Activated B cell treated with CpG ODN at 0.5 μM for 24 hours (primary cell): Measurements from ENCODE around the gene ROM1. TPM values are rescaled to one million over a fixed set of nuclear protein-coding genes. Genes with fewer than 3 reads are reported as not detected.
"Not testable (repeated sequence)": the region's sequence is repeated elsewhere in the genome, so short reads cannot be mapped to it uniquely, and the experiment has no call there.

Experiments used
- ATAC-seq: fragments of 200-7000 bp; cut with Tn5 transposase; one replicate; pipeline ENCODE4 v1.10.0; 2021; ENCODE audit warnings: low read depth, mild to moderate bottlenecking, moderate library complexity
- CTCF ChIA-PET: fragments of 350-600 bp; sonication (Branson Sonifier 250); formaldehyde crosslinking; loops from one replicate; lab custom pipeline; 2021; ENCODE audit warnings: antibody characterized with exemption; lab: Charles Lee
- POLR2A ChIA-PET: fragments of 350-600 bp; sonication (Branson Sonifier 250); formaldehyde crosslinking; loops from one replicate; lab custom pipeline; 2021; ENCODE audit warnings: antibody characterized with exemption; lab: Charles Lee
- DNase-seq: peaks from one replicate; pipeline ENCODE4 v3.0.0; 2022
- H3K27ac Mint-ChIP-seq: one replicate; pipeline ENCODE4 v1.8.0; 2020; ENCODE audit warnings: mixed read lengths
- H3K27me3 Mint-ChIP-seq: one replicate; pipeline ENCODE4 v1.8.0; 2021; ENCODE audit warnings: mixed read lengths
- H3K36me3 Mint-ChIP-seq: one replicate; pipeline ENCODE4 v1.8.0; 2021; ENCODE audit warnings: low read depth, mixed read lengths
- H3K4me1 Mint-ChIP-seq: one replicate; pipeline ENCODE4 v1.8.0; 2021; ENCODE audit warnings: mixed read lengths
- H3K4me3 Mint-ChIP-seq: one replicate; pipeline ENCODE4 v1.8.0; 2020; ENCODE audit warnings: mild to moderate bottlenecking, mixed read lengths
- H3K9me3 Mint-ChIP-seq: one replicate; pipeline ENCODE4 v1.8.0; 2020; ENCODE audit warnings: mixed read lengths
- intact Hi-C: fragments of 100-400 bp; cut with micrococcal nuclease; formaldehyde crosslinking; loops from one replicate; pipeline ENCODE4 v1.15.1; 2024
- total RNA-seq: library from RNA; stranded (reverse); gene quantifications from 2 replicates; pipeline ENCODE4 v1.2.3, GENCODE V29; 2022
- TF ChIP-seq, protein P1 (sequence below): fragments of 200-600 bp; IDR thresholded peaks from one replicate; pipeline ENCODE4 v1.8.0; 2022; ENCODE audit warnings: antibody characterized with exemption, mild to moderate bottlenecking

ROM1 gene
- total RNA-seq, 1 donor from 2014 or later = 0.89 TPM

- intact Hi-C loops = no loop called here
- CTCF ChIA-PET = interaction anchor here (0.5 kb wide), 1 partner anchor 36 kb away, joined by 3 read pairs; the partner anchor contains the start of gene ROM1
Observed at GRCh38 chr11:62577046-62577714, 35.9 kb upstream of the ROM1 start.

DNA sequence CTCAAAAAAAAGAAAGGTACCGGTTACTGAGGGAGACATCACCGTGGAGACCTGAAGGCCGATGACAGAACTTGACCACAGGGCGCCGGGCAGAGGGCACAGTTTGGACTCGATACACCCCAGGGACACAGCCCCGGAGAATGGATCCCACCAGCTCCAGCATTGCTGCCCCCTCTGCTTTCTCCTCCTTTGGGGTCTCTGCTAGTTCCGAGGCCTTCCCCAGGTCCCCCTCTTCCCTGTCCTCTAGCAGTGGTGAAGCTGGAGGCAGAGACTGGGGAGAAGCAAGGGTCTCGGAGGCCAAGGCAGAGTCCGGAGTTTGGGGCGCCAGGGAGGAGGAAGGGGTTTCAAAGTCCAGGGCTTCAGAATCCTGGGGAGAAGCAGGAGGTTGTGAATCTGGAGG lies 34.5 kb upstream of the ROM1 start:
- intact Hi-C loops = no loop called here
- peaks cover 57% of the 10 kb centered on the region for H3K36me3 Mint-ChIP-seq
- POLR2A ChIA-PET = no interaction called here
- CTCF ChIA-PET = interaction anchor here (0.6 kb wide), 1 partner anchor 10 kb away, joined by 5 read pairs; no protein-coding TSS in a partner anchor
- no peak overlapping the region for H3K27ac Mint-ChIP-seq
- DNase-seq = no peak
- TF ChIP-seq, protein P1, sequence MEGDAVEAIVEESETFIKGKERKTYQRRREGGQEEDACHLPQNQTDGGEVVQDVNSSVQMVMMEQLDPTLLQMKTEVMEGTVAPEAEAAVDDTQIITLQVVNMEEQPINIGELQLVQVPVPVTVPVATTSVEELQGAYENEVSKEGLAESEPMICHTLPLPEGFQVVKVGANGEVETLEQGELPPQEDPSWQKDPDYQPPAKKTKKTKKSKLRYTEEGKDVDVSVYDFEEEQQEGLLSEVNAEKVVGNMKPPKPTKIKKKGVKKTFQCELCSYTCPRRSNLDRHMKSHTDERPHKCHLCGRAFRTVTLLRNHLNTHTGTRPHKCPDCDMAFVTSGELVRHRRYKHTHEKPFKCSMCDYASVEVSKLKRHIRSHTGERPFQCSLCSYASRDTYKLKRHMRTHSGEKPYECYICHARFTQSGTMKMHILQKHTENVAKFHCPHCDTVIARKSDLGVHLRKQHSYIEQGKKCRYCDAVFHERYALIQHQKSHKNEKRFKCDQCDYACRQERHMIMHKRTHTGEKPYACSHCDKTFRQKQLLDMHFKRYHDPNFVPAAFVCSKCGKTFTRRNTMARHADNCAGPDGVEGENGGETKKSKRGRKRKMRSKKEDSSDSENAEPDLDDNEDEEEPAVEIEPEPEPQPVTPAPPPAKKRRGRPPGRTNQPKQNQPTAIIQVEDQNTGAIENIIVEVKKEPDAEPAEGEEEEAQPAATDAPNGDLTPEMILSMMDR = no peak
- no peak for ATAC-seq
- no peaks in the 10 kb centered on the region for H3K27me3 Mint-ChIP-seq
- H3K9me3 Mint-ChIP-seq = no peaks in the 10 kb centered on the region
- no peak overlapping the region for H3K4me3 Mint-ChIP-seq
- H3K4me1 Mint-ChIP-seq = peaks cover 17% of the 10 kb centered on the region

More at GRCh38 chr11:62577046-62577714, 35.9 kb upstream of the ROM1 start:
- no peaks in the 10 kb centered on the region for H3K9me3 Mint-ChIP-seq
- H3K27me3 Mint-ChIP-seq = no peaks in the 10 kb centered on the region
- TF ChIP-seq, protein P1 = no peak
- peak overlapping the region; percentile 56 for H3K27ac Mint-ChIP-seq
- DNase-seq = no peak
- POLR2A ChIA-PET = interaction anchor here (0.6 to 1.1 kb wide), 3 partner anchors 14 to 70 kb away, joined by 3 to 4 read pairs (median 3); partner anchors contain the start of genes GANAB and TUT1
- no peak overlapping the region for H3K4me3 Mint-ChIP-seq
- H3K36me3 Mint-ChIP-seq = peaks cover 63% of the 10 kb centered on the region
- no peak for ATAC-seq
- peaks cover 29% of the 10 kb centered on the region for H3K4me1 Mint-ChIP-seq

DNA sequence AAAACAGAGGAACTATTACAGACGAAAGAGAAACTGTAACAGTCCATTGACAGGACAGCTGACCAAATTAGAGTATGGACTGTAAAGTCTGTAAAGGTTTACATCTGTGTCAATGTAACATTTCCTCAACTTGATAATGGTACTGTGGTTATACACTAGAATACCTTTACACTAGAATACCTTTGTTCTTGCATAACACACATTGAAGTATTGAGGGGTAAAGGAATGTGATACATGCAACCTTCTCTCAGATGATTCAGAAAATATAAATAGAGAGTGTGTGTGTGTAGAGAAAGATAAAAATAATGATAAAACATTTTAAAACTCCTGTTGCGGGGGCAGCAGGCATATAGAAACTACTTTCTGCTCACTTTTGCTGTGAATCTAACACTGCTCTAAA lies 33.8 kb upstream of the ROM1 start:
- H3K4me1 Mint-ChIP-seq = peaks cover 11% of the 10 kb centered on the region
- ATAC-seq (no peak), DNase-seq (no peak)
- peaks cover 55% of the 10 kb centered on the region for H3K36me3 Mint-ChIP-seq
- no peaks in the 10 kb centered on the region for H3K27me3 Mint-ChIP-seq
- no peaks in the 10 kb centered on the region for H3K9me3 Mint-ChIP-seq
- intact Hi-C loops = no loop called here
- no peak overlapping the region for H3K4me3 Mint-ChIP-seq
- H3K27ac Mint-ChIP-seq = no peak overlapping the region
- CTCF ChIA-PET = no interaction called here
- TF ChIP-seq, protein P1 = no peak
- POLR2A ChIA-PET = no interaction called here

GRCh38 chr11:62580959-62581715 lies 31.9 kb upstream of the ROM1 start:
- no peak overlapping the region for H3K27ac Mint-ChIP-seq
- DNase-seq = no peak
- intact Hi-C loops = no loop called here
- ChIA-PET CTCF (no interaction called here), POLR2A (interaction anchor here (0.5 to 1.5 kb wide), 3 partner anchors 10 to 180 kb away, joined by 3 to 9 read pairs (median 8); partner anchors contain the start of genes POLR2G and TUT1)
- peaks cover 1% of the 10 kb centered on the region for H3K4me1 Mint-ChIP-seq
- no peaks in the 10 kb centered on the region for H3K9me3 Mint-ChIP-seq
- no peak for ATAC-seq
- H3K36me3 Mint-ChIP-seq = peaks cover 55% of the 10 kb centered on the region
- no peak overlapping the region for H3K4me3 Mint-ChIP-seq
- TF ChIP-seq, protein P1 = no peak
- H3K27me3 Mint-ChIP-seq = no peaks in the 10 kb centered on the region

DNA sequence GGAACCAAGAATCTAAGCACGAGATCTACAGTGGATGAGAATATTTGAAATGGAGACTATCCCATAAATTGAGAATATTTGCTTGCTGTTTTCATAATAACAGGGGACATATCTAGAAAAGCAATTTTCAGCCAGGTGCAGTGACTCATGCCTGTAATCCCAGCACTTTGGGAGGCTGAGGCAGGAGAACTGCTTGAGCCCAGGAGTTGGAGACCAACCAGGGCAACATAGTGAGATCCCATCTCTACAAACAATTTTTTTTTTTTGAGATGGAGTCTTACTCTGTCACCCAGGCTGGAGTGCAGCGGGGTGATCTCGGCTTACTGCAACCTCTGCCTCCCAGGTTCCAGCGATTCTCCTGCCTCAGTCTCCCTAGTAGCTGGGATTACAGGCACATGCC lies 31.3 kb upstream of the ROM1 start:
- H3K4me3 Mint-ChIP-seq, DNase-seq, POLR2A ChIA-PET, H3K27ac Mint-ChIP-seq, H3K27me3 Mint-ChIP-seq, H3K9me3 Mint-ChIP-seq, ATAC-seq, intact Hi-C loops, CTCF ChIA-PET, H3K4me1 Mint-ChIP-seq: not testable (repeated sequence)
- peaks cover 53% of the 10 kb centered on the region for H3K36me3 Mint-ChIP-seq

- ATAC-seq, H3K9me3 Mint-ChIP-seq, H3K27ac Mint-ChIP-seq, H3K27me3 Mint-ChIP-seq, H3K4me3 Mint-ChIP-seq, intact Hi-C loops, DNase-seq: not testable (repeated sequence)
- Mint-ChIP-seq H3K4me1 (peaks cover 13% of the 10 kb centered on the region), H3K36me3 (peaks cover 47% of the 10 kb centered on the region)
- ChIA-PET POLR2A (interaction anchor here (0.8 kb wide), 1 partner anchor 296 kb away, joined by 3 read pairs; no protein-coding TSS in a partner anchor), CTCF (interaction anchor here (1.6 kb wide), 1 partner anchor 161 kb away, joined by 3 read pairs; no protein-coding TSS in a partner anchor)
Observed at GRCh38 chr11:62585356-62585755, 27.7 kb upstream of the ROM1 start.
